CD4-positive, alpha-beta T cell treated with Interleukin-15 for 4 hours (primary cell): ENCODE data around the gene MPHOSPH10.
"Not testable (repeated sequence)": the region's sequence is repeated elsewhere in the genome, so short reads cannot be mapped to it uniquely, and the experiment has no call there.

Experiments
- DNase-seq: peaks from one replicate; pipeline ENCODE4 v3.0.0-alpha.2; 2020; ENCODE audit warnings: low spot score

Gene MPHOSPH10

DNA sequence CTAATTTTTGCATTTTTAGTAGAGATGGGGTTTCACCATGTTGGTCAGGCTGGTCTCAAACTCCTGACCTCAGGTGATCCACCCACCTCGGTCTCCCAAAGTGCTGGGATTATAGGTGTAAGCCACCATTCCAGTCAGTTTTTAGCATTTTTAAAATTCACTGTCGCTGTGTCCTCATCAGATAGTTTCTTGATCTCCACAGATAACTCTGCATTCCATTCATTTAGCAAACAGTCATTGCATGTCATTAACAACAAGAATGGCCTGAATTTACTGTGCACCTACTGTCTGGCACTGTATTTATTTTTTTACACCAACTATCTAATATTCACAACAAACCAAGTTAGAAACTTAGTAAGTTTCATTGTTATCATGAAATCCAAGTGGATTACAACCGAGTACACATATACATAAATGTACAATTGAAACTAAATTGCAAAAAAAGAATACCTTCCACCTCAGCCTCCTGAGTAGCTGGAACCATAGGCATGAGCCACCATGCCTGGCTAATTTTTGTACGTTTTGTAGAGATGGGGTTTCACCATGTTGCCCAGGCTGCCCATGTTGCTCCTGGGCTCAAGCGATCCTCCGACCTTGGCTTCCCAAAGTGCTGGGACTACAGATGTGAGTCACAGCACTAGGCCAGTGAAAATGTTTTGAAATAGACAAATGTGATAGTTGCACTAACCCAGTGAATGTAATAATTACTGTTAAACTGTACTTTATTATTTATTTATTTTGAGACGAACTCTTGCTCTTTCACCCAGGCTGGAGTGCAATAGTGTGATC, 4.7 kb upstream of the MPHOSPH10 start:
- DNase-seq, result no peak

DNA sequence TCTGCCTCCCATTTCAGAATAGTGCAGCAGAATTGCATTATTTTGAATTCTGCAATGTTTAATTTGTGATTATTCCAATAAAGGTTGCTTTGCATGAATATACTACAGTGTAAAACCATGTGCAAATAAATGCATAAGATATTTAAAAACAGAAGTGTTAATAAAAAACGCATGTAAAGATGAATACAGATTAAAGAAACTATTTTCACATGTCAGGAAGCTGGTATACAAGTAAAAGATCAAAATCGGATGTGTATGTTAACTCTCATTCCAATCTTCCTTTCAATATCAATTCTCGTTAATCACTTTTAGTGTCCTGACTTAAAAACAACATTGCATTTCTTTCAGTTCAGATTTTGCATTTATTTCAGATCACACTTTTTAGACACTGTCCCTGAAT, 3.5 kb upstream of the MPHOSPH10 start:
- no peak for DNase-seq

DNA sequence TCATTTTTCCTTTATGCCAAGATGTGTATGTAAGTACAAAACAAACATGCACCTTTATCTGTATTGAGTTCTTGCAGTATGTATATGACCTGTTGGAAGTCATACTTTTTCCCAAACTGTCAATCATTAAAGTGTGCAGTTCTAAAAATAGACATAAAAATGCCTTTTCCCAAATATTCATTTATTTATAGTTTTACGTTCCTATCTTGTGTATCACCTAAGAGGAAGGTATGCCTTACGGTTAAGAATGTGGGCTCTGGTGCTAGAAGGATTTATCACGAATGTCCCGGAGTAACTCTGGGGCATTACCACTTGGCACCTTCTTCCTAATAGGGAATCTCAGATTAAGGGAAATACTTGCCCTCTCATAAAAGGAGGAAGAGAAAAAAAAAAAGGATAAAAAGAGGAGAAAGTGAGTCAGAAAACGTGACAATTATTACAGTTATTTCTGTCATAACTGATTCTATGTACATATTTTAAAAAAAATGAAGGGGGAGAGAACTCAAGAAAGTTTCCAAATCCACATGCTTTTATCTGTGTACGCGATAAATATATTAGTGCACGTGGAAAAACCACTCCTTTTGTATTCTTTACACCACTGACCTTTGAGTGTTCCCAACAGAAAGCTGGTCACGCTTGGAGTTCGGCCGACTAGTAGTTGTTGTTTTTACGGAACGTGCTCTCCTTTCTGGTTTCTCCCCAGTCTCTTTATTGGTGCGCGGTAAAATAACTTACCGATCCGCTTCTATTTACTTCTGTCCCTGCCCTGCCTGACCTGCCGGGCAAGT, 1.1 kb upstream of the MPHOSPH10 start:
- DNase-seq, result no peak

DNA sequence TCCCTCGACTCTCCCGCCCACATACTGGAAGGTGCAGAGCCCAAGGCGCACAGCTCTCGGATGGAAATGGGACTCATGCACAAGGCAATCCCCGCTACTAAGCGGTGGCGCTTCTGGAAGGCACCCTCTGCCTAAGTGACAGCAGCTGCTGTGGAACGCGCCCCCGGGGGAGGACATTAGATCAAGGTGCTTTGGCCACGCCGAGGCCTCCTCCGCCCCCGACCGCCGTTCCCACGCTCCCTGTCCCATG, 607 bp upstream of the MPHOSPH10 start:
- no peak for DNase-seq

DNA sequence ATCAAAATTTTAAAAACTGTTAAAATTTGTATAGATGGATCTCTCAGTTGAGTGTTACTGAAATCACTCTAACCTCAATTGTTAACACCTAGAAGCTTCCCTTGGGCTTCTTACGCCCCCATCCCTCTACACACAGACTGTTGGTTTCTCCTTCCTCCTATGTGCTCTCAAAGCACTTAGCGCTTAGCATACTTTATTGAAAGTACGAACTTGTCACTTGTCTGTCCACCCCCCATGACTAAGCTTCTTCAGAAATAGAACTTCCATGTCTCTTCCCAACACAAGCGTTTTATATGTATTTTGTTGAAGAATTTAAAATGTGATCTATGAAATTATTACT, 441 bp downstream of the MPHOSPH10 start:
- DNase-seq, result peak; percentile 12

DNA sequence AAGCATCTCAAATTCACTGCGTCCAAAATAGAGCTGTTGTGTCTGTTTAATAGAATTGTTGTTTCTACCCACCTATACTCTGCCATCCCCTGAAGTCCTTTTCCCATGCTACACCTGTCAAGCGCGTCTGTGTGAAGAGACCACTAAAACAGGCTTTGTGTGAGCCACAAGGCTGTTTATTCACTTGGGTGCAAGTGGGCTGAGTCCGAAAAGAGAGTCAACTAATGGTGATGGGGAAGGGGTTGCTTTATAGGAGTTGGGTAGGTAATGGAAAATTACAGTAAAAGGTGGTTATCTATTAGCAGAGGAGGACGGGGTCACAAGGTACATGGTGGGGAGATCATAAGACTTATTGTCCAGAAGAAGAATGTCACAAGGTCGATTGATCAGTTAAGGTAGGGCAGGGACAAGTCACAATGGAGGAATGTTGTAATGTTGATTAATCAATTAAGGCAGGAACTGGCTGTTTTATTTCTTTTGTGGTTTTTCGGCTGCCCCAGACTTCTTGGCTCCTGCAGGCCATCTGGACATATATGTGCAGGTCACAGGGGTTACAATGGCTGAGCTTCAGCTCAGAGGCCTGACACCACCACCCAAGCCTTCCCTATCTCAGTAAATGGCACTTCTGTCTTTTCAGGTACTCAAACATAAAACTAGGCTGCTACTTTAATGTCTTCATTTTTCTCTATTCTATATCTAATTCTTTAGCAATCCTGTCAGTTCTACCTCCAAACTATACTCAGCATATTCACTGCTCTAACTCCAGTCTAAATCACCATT, 1.1 kb downstream of the MPHOSPH10 start:
- DNase-seq, result not testable (repeated sequence)

DNA sequence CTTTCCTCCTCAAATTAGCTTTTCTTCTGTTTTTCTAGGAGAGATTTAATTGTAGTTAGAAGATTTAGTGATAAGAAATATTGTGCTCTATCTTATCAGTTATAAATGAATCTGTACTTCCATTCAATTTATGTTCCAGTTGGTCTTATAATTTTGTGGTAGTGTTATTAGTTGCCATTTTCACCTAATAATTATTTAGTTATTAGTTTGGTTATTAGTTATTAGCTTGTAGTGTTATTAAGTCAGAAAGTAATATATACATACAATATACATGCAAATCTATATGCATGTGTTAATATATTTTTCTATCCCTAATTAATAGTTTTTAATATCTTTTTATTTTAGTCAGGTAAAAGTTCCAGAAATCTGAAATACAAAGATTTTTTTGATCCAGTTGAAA, 3.2 kb downstream of the MPHOSPH10 start:
- DNase-seq, result no peak

DNA sequence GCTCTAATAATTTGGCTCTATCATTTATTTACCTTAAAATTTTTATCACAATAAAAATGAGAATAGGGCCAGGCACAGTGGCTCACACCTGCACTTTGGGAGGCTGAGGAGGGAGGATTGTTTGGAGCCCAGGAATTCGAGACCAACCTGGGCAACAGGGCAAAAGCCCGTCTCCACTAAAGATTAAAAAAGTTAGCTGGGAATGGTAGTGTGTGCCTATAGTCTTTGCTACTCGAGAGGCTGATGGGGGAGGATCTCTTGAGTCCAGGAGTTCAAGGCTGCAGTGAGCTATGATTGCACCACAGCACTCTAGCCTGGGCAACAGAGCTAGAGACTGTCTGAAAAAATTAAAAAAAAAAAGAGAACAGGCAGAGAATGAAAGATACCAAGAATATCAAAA, 5.7 kb downstream of the MPHOSPH10 start:
- DNase-seq, result no peak

DNA sequence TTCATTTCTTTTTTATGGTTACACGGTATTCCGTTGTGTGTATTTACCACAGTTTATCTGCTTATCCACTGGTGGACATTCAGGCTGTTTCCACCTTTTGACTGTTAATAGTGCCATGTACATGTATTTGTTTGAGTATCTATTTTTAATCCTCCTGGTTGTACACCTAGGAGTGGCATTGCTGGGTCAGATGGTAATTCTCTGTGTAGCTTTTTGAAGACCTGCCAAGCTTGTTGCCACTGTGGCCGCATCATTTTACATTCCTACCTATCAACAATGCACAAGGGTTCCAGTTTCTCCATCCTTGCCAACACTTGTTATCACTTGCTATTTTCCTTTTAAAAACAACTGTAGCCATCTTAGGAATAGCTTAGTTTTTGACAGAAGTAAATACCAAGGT, 13.3 kb downstream of the MPHOSPH10 start:
- no peak for DNase-seq

DNA sequence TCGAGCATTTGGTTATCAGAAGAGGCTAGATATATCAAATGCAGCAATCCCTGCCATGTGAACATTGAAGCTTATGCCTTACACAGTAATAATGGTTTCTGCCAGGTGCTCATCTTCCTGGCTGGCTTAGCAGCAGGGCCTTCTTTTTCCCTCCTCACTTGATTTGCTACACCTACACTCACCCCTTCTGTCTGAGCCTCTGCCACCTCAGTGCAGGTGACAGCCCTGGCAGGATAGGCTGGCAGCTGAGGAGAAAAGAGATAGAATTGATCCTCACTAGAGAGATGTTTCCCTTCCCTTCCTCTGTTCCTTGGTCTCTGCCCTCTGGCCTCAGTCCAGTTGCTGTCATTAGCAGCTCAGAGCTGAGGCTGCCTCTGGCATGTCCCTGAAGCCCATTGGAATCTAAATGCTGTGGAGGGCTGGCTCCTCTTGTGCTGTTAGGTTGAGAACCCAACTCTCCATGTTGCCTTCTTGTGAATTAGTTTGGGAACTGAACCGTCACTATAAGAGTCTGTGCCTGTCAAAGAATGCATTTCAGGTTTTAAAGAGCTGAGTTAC, 18.2 kb downstream of the MPHOSPH10 start:
- DNase-seq, result no peak

DNA sequence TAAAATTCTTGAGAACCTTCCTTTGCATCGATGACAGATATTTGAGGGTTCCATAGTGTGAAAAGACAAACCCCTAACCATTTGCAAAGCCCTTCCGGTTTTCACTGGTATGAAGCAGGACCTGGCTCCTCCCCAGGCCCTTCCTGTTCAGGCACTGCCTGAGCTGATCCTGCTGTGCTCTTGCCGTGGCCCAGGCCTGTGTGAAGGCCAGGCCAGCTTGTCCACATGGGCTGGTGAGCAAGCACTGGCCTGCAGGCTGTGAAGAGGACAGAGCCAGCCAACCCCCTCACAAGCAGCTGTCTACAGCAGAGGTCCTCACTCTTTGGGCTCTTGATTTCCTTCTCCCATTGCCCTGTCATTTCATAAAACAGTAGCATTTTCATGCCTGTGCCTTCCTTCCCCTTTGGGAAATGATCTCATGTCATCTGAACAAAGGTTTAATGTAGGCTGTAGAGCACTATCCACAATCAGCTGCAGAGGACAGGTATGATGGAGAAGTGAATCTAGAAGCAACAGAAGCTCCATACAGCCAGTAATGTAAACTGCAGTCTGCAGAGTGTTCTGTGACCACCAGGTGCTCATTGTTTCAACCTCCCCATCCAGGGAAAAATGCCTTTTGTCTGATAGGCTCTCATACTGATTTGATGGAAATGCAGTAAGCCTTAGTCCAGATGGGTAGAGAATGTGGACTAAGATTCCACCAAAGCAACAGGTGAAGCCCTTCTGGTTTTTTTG, 19.8 kb downstream of the MPHOSPH10 start:
- DNase-seq, result no peak

DNA sequence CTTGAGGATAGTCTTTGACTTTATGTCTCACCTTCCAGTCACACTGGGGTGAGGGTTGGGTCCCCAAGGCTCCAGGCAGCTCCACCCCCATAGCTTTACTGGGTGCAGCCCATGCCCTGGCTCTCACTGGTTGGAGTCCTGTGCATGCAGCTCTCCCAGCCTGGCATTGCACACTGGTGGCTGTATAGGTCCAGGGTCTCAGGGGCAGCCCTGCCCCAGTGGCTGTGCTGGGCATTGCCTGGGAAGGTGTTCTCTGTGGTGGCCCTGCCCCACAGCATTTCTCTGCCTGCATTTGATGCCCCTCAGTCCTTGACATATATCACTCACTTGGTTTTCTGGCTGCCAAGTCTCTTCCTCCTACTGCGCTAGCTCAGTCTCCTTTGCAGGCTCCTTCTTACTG, 21.2 kb downstream of the MPHOSPH10 start:
- no peak for DNase-seq

DNA sequence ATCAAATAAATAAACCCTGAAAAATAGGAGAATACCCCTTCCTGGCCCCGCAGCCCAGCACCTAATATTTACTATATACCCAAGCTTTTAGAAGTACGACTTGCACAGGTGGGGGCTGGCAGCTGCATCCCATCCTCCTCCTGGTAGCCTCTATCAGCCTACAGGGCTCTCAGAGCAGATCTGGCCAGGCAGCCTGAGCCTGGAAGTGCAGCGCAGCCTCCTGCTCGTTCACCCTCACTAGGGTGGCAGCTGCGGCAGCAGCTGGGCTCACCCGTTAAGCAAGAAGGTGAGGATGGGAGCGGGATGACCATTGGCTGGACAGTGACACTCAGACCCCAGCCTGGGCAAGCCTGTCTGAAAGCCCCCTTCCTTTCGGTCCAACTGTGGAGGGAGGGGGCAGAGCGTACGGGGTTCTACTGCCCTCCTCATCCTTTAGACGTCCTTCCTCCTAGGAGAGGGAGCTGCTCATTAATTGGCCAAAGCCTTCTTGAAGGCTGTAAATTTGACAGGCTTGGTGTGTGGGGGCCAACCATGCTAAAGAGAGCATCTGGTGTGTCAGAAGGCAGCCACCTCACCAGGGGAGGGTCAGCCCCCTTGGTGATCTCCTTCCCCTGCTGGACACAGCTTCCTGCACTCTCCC, 23.3 kb downstream of the MPHOSPH10 start:
- no peak for DNase-seq

DNA sequence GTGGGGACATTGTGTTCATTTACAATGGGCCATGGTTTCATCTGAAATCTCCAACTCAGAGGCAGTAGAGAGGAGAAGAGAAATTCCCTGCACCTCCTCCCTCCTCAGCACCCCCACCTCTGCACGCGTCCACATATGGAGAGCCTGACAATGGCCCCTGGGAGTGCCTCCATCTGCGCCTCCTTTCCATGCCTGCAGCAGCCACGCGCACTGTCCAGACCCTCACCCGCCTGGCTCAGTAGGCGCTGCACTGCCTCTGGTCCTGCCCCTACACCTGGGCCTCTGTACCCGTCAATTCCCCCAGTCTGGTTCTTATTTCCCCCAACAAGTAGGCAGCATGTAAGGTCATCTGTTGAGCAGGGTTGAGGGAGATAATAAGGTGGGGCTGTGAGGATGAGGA, 23.8 kb downstream of the MPHOSPH10 start:
- DNase-seq, result no peak

DNA sequence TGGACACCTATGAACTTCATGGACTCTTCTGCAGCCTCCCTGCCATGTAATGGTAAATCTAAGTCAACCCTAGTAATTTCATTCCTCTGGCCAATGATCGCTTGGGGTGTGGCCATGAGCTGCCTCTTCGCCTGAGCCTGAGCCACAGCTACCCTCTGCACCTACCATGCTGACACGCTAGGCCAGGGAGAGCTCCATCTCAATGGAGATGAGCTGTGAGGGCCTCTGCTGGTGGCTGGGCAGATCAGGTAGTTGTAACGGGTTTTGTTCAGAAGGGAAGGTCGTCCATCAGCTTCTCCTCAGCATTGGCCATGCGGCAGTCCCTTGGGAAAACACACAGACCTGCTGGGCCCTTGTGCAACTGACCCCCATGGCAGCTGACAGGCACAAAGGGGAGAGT, 24.4 kb downstream of the MPHOSPH10 start:
- peak; percentile 6 for DNase-seq

DNA sequence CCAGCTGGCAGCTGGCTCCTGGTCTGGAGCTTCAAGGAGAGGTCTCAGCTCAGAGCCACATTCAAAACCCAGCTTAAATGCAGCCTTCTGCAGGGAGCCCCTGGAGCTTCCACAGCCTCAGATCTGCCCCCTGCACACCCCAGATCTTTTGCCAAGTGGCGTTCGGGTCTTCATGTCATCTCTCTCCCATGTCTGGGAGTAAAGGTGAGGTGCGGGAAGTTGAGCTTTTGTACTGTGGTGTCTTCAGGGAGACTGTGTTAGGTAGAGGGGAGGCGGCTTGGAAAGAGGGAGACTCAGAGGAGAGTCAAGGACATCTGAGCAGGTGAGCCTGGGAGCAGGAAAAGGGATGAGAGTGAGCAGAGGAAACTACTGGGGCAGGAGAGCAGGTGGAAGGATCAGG, 25.4 kb downstream of the MPHOSPH10 start:
- DNase-seq, result no peak

DNA sequence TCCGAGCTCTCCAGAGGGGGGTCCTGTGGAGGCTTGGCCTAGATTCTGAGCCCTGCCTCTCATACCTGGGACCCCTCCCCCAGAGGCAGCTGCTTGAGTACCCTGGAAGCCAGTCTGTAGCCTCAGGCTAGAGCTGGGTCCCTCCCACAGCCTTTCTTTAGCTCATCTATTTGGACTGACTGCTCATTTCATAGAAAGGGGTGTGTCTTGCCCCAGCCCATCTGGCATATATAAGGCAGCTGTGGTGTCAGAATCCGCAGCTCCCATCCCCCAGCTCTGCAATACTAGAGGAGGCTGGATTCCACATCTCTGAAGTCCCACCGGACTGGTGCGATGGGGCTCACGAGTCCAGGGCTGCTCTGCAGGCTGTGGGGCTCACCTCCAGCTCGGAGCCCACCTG, 26.1 kb downstream of the MPHOSPH10 start:
- no peak for DNase-seq

DNA sequence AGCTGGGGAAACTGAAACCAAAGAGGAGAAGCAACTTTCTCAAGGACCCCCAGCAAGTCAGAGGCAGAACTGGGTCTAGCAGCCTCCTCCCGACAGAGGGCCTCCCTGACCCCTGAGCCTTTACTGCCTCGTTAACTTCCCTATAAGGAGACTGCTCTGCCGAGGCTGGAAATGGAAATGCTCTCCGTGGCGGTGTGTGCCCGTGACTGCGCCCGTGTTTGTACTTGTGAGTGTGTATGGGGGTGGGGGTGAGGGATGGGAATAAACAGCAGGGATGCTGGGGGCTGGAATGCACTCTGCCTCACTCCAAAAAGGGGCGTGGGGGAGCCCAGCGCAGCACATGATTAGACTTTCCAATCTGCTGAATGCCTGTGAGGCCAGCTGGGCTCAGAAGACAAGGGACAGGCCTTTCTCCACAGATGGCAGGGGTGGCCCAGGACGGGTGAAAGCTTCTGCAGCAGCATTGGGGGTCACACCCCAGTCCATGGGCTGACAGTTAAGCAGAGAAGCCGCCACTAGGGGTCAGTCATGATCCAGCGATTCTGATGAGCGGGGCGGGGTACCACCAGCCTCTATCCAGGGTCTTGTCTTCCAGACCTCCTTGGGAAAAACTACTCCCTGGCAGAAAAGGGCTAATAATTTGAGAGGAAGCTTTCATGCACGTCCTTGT, 26.8 kb downstream of the MPHOSPH10 start:
- peak; percentile 49 for DNase-seq

DNA sequence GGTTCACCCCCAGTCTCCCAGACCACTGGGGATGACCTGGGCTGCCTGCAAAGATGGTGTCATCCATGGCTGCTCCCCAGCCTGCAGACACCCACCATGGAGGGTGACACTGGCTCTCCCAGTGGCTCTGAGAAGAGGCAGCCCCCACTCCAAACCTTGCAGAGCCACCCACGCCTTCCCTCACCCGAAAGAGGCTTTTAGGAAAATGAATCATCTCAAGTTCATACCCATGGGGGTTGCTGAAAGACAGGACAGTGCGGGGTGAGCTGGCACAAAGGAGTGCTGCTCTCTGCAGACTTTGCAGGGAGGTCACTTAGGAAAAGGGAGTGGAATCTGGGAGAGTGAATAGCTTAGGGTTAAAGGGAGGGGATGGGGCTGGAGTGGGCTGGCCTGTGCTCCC, 36.4 kb downstream of the MPHOSPH10 start:
- DNase-seq, result no peak

DNA sequence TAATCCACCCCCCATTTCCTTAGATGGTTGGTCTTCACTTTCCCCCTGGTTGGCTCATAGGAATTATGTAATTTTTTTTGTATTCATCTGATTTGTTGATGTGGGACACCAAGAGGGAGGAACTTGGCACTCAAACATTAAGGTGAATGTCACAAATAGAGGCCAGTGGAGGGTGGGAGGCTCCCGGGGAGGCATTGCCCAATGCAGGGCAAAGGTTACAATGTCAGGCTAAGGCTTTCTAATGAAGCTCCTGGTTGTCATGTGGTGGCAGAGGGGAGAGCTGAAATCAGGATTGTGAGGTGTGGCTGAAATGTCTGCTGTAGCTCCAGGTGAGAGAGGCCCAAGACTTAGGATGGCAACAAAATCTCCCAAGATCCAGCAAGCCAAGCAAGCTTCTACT, 42.7 kb downstream of the MPHOSPH10 start:
- no peak for DNase-seq

DNA sequence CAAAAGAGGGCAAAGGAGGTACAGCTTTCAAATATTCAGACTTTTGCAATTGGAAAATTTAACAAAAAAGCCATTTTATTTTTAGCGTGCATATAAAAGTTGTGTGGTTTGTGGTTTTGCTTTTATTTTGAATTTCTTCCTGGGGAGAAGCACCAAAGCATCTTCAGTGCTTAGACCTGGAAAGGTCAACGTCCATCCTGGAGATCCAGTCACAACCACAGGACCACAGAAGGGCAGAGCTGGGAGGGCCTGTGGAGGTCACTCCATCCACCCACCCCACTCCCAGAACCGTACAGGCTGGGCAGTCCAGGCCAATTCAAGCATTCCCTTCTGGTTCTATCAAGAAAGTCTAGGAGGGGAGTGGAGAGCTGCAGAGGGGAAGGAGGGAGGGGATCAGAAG, 43.8 kb downstream of the MPHOSPH10 start:
- no peak for DNase-seq
